ENCODE data around the gene CPSF3. TPM values are rescaled to one million over a fixed set of nuclear protein-coding genes. Genes with fewer than 3 reads are reported as not detected.

The CPSF3 gene
- total RNA-seq, 5 donors from 2014 or later (not counting 1 experiment from before 2014, with no cell fraction given), result 16.0 to 25.1 (median 21.3) TPM

DNA sequence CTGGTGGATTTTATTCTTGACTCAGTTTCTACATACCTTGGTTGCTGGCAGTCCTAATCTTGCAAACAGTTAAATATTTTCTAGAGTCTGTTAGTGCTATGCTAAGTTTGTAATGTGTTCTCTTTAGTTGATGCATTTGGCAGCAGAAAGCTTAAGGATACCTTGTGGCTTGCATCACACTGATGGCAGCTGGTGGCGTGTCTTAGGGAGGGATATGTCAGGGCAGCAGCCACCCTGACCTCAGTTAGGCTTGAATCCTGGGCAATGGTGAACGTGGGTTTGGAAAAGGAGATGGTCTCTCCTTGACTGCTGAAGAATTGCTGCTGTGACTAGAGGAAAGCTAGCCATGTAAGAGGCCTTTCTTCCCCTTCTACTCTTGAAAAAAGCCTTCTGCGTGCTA lies 55.1 kb downstream of the CPSF3 start:
- no peaks in the 10 kb centered on the region for H3K9me3 Mint-ChIP-seq
- H3K4me1 ChIP-seq (ENCODE audit: control insufficient read depth in 1 of 2, extremely low read depth in 1 of 2, insufficient read depth in 2 of 2, low read length in 2 of 2), result peaks cover 3 to 32% of the 10 kb centered on the region in 2 experiments
- ChIA-PET CTCF (interaction anchor here in 1 of 2 donors (1.4 kb wide), 1 partner anchor 15 kb away, joined by 3 read pairs; no protein-coding TSS in a partner anchor), POLR2A (no interaction called here)
- no CpG with 5 or more reads among the region's 3 CpGs for WGBS (ENCODE audit: insufficient coverage)
- H3K36me3 ChIP-seq (ENCODE audit: control insufficient read depth in 2 of 2, extremely low read depth in 1 of 2, insufficient read depth in 1 of 2, low read length in 1 of 2), result peaks cover 0 to 47% of the 10 kb centered on the region in 2 donors
- ATAC-seq (replicated peaks in 1 of 4), result no peak
- H3K4me1 Mint-ChIP-seq, result peaks cover 43 to 55% (median 55%) of the 10 kb centered on the region in 3 donors
- H3K27me3 Mint-ChIP-seq, result no peaks in the 10 kb centered on the region
- peak overlapping the region; percentile 44 to 76 for H3K27ac Mint-ChIP-seq
- DNase-seq, result no peak
- H3K4me3 ChIP-seq (ENCODE audit: control insufficient read depth in 1 of 2, extremely low read depth in 1 of 2, low read length in 1 of 2), result no peak overlapping the region
- H3K4me3 Mint-ChIP-seq, result no peak overlapping the region
- H3K27ac ChIP-seq (ENCODE audit: low read length), result no peak overlapping the region
- H3K27me3 ChIP-seq (replicated peaks in 1 of 2; ENCODE audit: control insufficient read depth in 2 of 2, extremely low read depth in 1 of 2, insufficient read depth in 2 of 2, low read length in 1 of 2), result no peaks in the 10 kb centered on the region
- no peaks in the 10 kb centered on the region for H3K9me3 ChIP-seq
- peaks cover 34% of the 10 kb centered on the region for H3K36me3 Mint-ChIP-seq

- Mint-ChIP-seq H3K9me3 (no peaks in the 10 kb centered on the region), H3K4me1 (peaks cover 40 to 49% (median 49%) of the 10 kb centered on the region in 3 donors), H3K27me3 (no peaks in the 10 kb centered on the region), H3K4me3 (no peak overlapping the region), H3K36me3 (peaks cover 44% of the 10 kb centered on the region), H3K27ac (no peak overlapping the region)
- DNase-seq (no peak), ATAC-seq (replicated peaks in 1 of 4) (no peak)
- ChIA-PET CTCF (no interaction called here), POLR2A (interaction anchor here in 1 of 2 donors (1.0 kb wide), 1 partner anchor 10 kb away, joined by 3 read pairs; no protein-coding TSS in a partner anchor)
- Histone ChIP-seq H3K4me1 (ENCODE audit: control insufficient read depth in 1 of 2, extremely low read depth in 1 of 2, insufficient read depth in 2 of 2, low read length in 2 of 2) (peaks cover under 1 to 23% of the 10 kb centered on the region in 2 experiments), H3K27ac (ENCODE audit: low read length) (no peak overlapping the region), H3K4me3 (ENCODE audit: control insufficient read depth in 1 of 2, extremely low read depth in 1 of 2, low read length in 1 of 2) (no peak overlapping the region), H3K27me3 (replicated peaks in 1 of 2; ENCODE audit: control insufficient read depth in 2 of 2, extremely low read depth in 1 of 2, insufficient read depth in 2 of 2, low read length in 1 of 2) (no peaks in the 10 kb centered on the region), H3K36me3 (ENCODE audit: control insufficient read depth in 2 of 2, extremely low read depth in 1 of 2, insufficient read depth in 1 of 2, low read length in 1 of 2) (peaks cover under 1 to 63% of the 10 kb centered on the region in 2 donors), H3K9me3 (no peaks in the 10 kb centered on the region)
- WGBS (ENCODE audit: insufficient coverage), result 100% methylated on average over 1 of the region's 4 CpGs
Observed at GRCh38 chr2:9480157-9480556, 56.7 kb downstream of the CPSF3 start.

- no peaks in the 10 kb centered on the region for H3K9me3 ChIP-seq
- H3K27ac Mint-ChIP-seq, result peak overlapping the region in 1 of 2 donors; percentile 52
- H3K4me1 Mint-ChIP-seq, result peaks cover 14 to 21% (median 21%) of the 10 kb centered on the region in 3 donors
- ChIA-PET CTCF (no interaction called here), POLR2A (no interaction called here)
- H3K9me3 Mint-ChIP-seq, result no peaks in the 10 kb centered on the region
- peaks cover 49% of the 10 kb centered on the region for H3K36me3 Mint-ChIP-seq
- H3K27me3 Mint-ChIP-seq, result no peaks in the 10 kb centered on the region
- H3K4me1 ChIP-seq (ENCODE audit: control insufficient read depth in 1 of 2, extremely low read depth in 1 of 2, insufficient read depth in 2 of 2, low read length in 2 of 2), result peaks cover 0 to 2% of the 10 kb centered on the region in 2 experiments
- H3K27me3 ChIP-seq (replicated peaks in 1 of 2; ENCODE audit: control insufficient read depth in 2 of 2, extremely low read depth in 1 of 2, insufficient read depth in 2 of 2, low read length in 1 of 2), result no peaks in the 10 kb centered on the region
- no peak for ATAC-seq (replicated peaks in 1 of 4)
- DNase-seq, result no peak
- no peak overlapping the region for H3K27ac ChIP-seq (ENCODE audit: low read length)
- H3K4me3 Mint-ChIP-seq, result no peak overlapping the region
- H3K4me3 ChIP-seq (ENCODE audit: control insufficient read depth in 1 of 2, extremely low read depth in 1 of 2, low read length in 1 of 2), result no peak overlapping the region
- peaks cover 14 to 92% of the 10 kb centered on the region in 2 donors for H3K36me3 ChIP-seq (ENCODE audit: control insufficient read depth in 2 of 2, extremely low read depth in 1 of 2, insufficient read depth in 1 of 2, low read length in 1 of 2)
Observed at GRCh38 chr2:9483107-9483506, 59.7 kb downstream of the CPSF3 start.

DNA sequence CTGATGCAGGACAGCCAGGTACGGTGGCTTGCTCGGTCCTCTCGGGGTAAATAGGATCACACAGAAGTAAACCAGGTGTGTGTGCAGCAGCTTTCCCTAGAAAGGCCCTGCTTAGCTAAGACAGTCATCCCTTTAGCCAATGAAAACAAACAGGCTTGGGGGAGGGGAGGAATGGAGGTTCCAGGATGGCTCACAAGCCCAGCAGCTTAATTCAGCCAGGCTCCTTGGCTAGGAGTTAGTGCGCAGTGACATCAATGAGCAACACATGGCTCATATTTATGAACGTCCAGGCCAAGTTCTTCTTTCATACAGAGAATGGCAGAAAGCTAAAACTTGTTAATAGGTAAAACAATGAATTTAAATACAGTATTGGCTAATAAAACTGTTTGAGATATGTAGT lies 61.1 kb downstream of the CPSF3 start:
- Mint-ChIP-seq H3K4me3 (no peak overlapping the region), H3K9me3 (no peaks in the 10 kb centered on the region), H3K36me3 (peaks cover 45% of the 10 kb centered on the region), H3K27ac (no peak overlapping the region), H3K4me1 (peaks cover 0 to 12% (median 11%) of the 10 kb centered on the region in 3 donors), H3K27me3 (no peaks in the 10 kb centered on the region)
- Histone ChIP-seq H3K36me3 (ENCODE audit: control insufficient read depth in 2 of 2, extremely low read depth in 1 of 2, insufficient read depth in 1 of 2, low read length in 1 of 2) (peaks cover 15 to 89% of the 10 kb centered on the region in 2 donors), H3K4me1 (ENCODE audit: control insufficient read depth in 1 of 2, extremely low read depth in 1 of 2, insufficient read depth in 2 of 2, low read length in 2 of 2) (no peaks in the 10 kb centered on the region), H3K27me3 (replicated peaks in 1 of 2; ENCODE audit: control insufficient read depth in 2 of 2, extremely low read depth in 1 of 2, insufficient read depth in 2 of 2, low read length in 1 of 2) (no peaks in the 10 kb centered on the region), H3K9me3 (no peaks in the 10 kb centered on the region), H3K4me3 (ENCODE audit: control insufficient read depth in 1 of 2, extremely low read depth in 1 of 2, low read length in 1 of 2) (no peak overlapping the region), H3K27ac (ENCODE audit: low read length) (no peak overlapping the region)
- ChIA-PET CTCF (no interaction called here), POLR2A (no interaction called here)
- 93% methylated on average over 3 of the region's 5 CpGs for WGBS (ENCODE audit: insufficient coverage)
- ATAC-seq (replicated peaks in 1 of 4) (no peak), DNase-seq (no peak)

GRCh38 chr2:9488583-9489547 lies 65.4 kb downstream of the CPSF3 start:
- H3K4me1 ChIP-seq (ENCODE audit: control insufficient read depth in 1 of 2, extremely low read depth in 1 of 2, insufficient read depth in 2 of 2, low read length in 2 of 2), result no peaks in the 10 kb centered on the region
- POLR2A ChIA-PET, result no interaction called here
- H3K4me1 Mint-ChIP-seq, result peaks cover 0 to 8% (median 3%) of the 10 kb centered on the region in 3 donors
- H3K4me3 ChIP-seq (ENCODE audit: control insufficient read depth in 1 of 2, extremely low read depth in 1 of 2, low read length in 1 of 2), result no peak overlapping the region
- DNase-seq (no peak), ATAC-seq (replicated peaks in 1 of 4) (no peak)
- no peak overlapping the region for H3K4me3 Mint-ChIP-seq
- peak overlapping the region; percentile 2 to 44 for H3K27ac Mint-ChIP-seq
- H3K27me3 ChIP-seq (replicated peaks in 1 of 2; ENCODE audit: control insufficient read depth in 2 of 2, extremely low read depth in 1 of 2, insufficient read depth in 2 of 2, low read length in 1 of 2), result no peaks in the 10 kb centered on the region
- H3K27ac ChIP-seq (ENCODE audit: low read length), result no peak overlapping the region
- H3K9me3 ChIP-seq, result no peaks in the 10 kb centered on the region
- no CpG with 5 or more reads among the region's 1 CpG for WGBS (ENCODE audit: insufficient coverage)
- no peaks in the 10 kb centered on the region for H3K9me3 Mint-ChIP-seq
- CTCF ChIA-PET, result no interaction called here
- no peaks in the 10 kb centered on the region for H3K27me3 Mint-ChIP-seq
- peaks cover 15 to 93% of the 10 kb centered on the region in 2 donors for H3K36me3 ChIP-seq (ENCODE audit: control insufficient read depth in 2 of 2, extremely low read depth in 1 of 2, insufficient read depth in 1 of 2, low read length in 1 of 2)
- peaks cover 52% of the 10 kb centered on the region for H3K36me3 Mint-ChIP-seq

DNA sequence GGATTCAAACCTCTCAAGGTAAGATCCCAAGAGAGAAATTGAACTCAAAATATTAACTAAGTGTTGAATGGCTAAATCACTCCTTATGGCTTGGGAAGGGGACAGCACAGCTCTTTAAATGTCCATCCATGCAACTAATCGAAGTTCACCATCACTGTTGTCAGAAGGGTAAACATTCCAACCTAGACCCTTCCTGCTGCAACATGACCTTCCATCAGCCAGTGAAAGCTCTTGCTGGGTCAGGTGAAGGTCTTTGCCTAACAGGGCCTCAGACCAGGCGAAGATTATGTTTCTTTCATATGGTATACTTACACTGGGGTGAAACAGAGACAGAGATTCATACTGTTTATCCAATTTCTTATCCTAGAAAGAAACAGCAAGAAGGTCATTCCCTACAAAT lies 67.3 kb downstream of the CPSF3 start:
- Histone ChIP-seq H3K4me1 (ENCODE audit: control insufficient read depth in 1 of 2, extremely low read depth in 1 of 2, insufficient read depth in 2 of 2, low read length in 2 of 2) (no peaks in the 10 kb centered on the region), H3K9me3 (no peaks in the 10 kb centered on the region), H3K27me3 (replicated peaks in 1 of 2; ENCODE audit: control insufficient read depth in 2 of 2, extremely low read depth in 1 of 2, insufficient read depth in 2 of 2, low read length in 1 of 2) (no peaks in the 10 kb centered on the region), H3K27ac (ENCODE audit: low read length) (no peak overlapping the region), H3K4me3 (ENCODE audit: control insufficient read depth in 1 of 2, extremely low read depth in 1 of 2, low read length in 1 of 2) (no peak overlapping the region), H3K36me3 (ENCODE audit: control insufficient read depth in 2 of 2, extremely low read depth in 1 of 2, insufficient read depth in 1 of 2, low read length in 1 of 2) (peaks cover 16 to 93% of the 10 kb centered on the region in 2 donors)
- H3K27me3 Mint-ChIP-seq, result no peaks in the 10 kb centered on the region
- ChIA-PET POLR2A (interaction anchor here (0.6 to 1.3 kb wide), 3 partner anchors 11 to 619 kb away, joined by 3 to 7 read pairs (median 3); no protein-coding TSS in a partner anchor), CTCF (interaction anchor here in 1 of 2 donors (0.5 kb wide), 2 partner anchors 26 to 89 kb away, joined by 3 to 5 read pairs; no protein-coding TSS in a partner anchor)
- H3K4me3 Mint-ChIP-seq, result no peak overlapping the region
- peaks cover 48% of the 10 kb centered on the region for H3K36me3 Mint-ChIP-seq
- no peak for DNase-seq
- peaks cover 0 to 8% (median 3%) of the 10 kb centered on the region in 3 donors for H3K4me1 Mint-ChIP-seq
- H3K9me3 Mint-ChIP-seq, result no peaks in the 10 kb centered on the region
- H3K27ac Mint-ChIP-seq, result no peak overlapping the region
- no peak for ATAC-seq (replicated peaks in 1 of 4)
- no CpG with 5 or more reads among the region's 2 CpGs for WGBS (ENCODE audit: insufficient coverage)

Data from T-cell (primary cell).